ENCODE results near the gene SLC26A2. TPM values are rescaled to one million over a fixed set of nuclear protein-coding genes. Genes with fewer than 3 reads are reported as not detected.

SLC26A2 gene
- total and polyA plus RNA-seq, 2 of the 8 experiments (the other 6 are each of a cell fraction or from before 2014, with no cell fraction given) = 3.7 to 11.4 TPM

DNA sequence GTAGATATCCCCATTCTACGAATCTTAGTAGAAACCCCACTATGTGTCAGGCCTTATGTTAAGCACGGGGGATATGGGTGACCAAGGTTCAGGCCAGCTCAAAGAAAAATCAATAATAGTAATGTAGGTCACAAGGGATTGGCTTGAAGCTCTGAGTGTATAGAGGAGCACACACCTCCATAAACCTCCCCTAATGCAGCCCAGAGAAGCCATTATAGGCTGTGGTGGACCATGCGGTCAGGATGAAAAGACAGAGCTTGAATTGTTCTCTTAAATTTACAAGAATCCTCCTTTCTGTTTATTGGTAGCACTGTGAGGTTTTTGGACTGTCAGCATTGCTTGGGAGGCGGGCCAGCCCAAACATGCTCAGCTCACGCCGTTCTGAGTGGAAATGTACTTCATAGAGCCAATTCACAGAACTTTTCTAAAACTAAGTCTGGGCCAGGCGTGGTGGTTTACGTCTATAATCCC is 25.1 kb upstream of the SLC26A2 start:
- Histone ChIP-seq H3K14ac (ENCODE audit: insufficient read length) (no peak overlapping the region), H3K56ac (replicated peaks; ENCODE audit: insufficient read length, low read depth, low read length) (no peak overlapping the region), H3K79me2 (ENCODE audit: control insufficient read depth in 1 of 2, insufficient read depth in 2 of 2, low read length in 2 of 2) (no peaks in the 10 kb centered on the region), H4K91ac (replicated peaks; ENCODE audit: insufficient read length, low read length) (no peak overlapping the region), H3K4me1 (replicated peaks in 1 of 4; ENCODE audit: control insufficient read depth in 3 of 4, insufficient read depth in 4 of 4, low read length in 3 of 4) (peaks cover 0 to 5% (median 1%) of the 10 kb centered on the region in 4 experiments; a peak in 1 of 7 replicates), H3K79me1 (ENCODE audit: low read depth, low read length) (no peaks in the 10 kb centered on the region), H2BK20ac (ENCODE audit: low read length) (no peak overlapping the region), H3K4ac (replicated peaks; ENCODE audit: insufficient read length, low read depth, low read length) (no peak overlapping the region), H3K23ac (ENCODE audit: insufficient read length) (no peak overlapping the region), H2AFZ (ENCODE audit: low read length) (no peak overlapping the region), H4K8ac (ENCODE audit: extremely low read depth, insufficient read depth, low read length) (no peak overlapping the region), H2BK5ac (ENCODE audit: low read depth, low read length) (no peak overlapping the region), H4K20me1 (replicated peaks in 1 of 2; ENCODE audit: control insufficient read depth in 1 of 2, insufficient read depth in 2 of 2, low read length in 2 of 2) (no peaks in the 10 kb centered on the region), H2BK15ac (ENCODE audit: low read length) (no peak overlapping the region), H3K9me3 (ENCODE audit: insufficient read depth in 2 of 2, low read depth in 1 of 2, low read length in 1 of 2) (no peaks in the 10 kb centered on the region), H3K18ac (ENCODE audit: extremely low read depth, low read length) (no peak overlapping the region), H2BK12ac (ENCODE audit: low read depth, low read length) (no peak overlapping the region), H3K27me3 (replicated peaks in 1 of 4; ENCODE audit: control insufficient read depth in 3 of 4, extremely low read depth in 1 of 4, insufficient read depth in 3 of 4, low read length in 3 of 4) (no peaks in the 10 kb centered on the region; a peak in 2 of 7 replicates), H3K9ac (replicated peaks in 1 of 4; ENCODE audit: extremely low read depth in 1 of 4, low read depth in 3 of 4, low read length in 3 of 4) (no peak overlapping the region), H3K4me3 (ENCODE audit: extremely low read depth in 1 of 4, insufficient read depth in 2 of 4, low read depth in 3 of 4, low read length in 4 of 4) (no peak overlapping the region), H3K23me2 (ENCODE audit: low read depth, low read length) (no peaks in the 10 kb centered on the region), H3K36me3 (ENCODE audit: control insufficient read depth in 2 of 4, insufficient read depth in 4 of 4, low read length in 3 of 4) (no peaks in the 10 kb centered on the region), H4K5ac (ENCODE audit: insufficient read length, low read depth, low read length) (no peak overlapping the region), H2AK5ac (ENCODE audit: low read depth, low read length) (no peak overlapping the region), H3K4me2 (ENCODE audit: insufficient read depth in 1 of 2, low read depth in 2 of 2, low read length in 2 of 2) (no peak overlapping the region), H2BK120ac (replicated peaks; ENCODE audit: low read depth, low read length) (no peak overlapping the region), H3K27ac (ENCODE audit: low read depth, low read length) (no peak overlapping the region)
- FAIRE-seq (no peak), DNase-seq (ENCODE audit: low read depth in 1 of 2, low spot score in 2 of 2) (no peak)
- ChIA-PET CTCF (ENCODE audit: partially characterized antibody) (interaction anchor here (0.6 to 6.4 kb wide), 19 partner anchors 8 to 102 kb away, joined by 3 to 80 read pairs (median 4); partner anchors contain the start of gene SLC26A2), POLR2A (ENCODE audit: partially characterized antibody) (interaction anchor here (0.6 kb wide), 1 partner anchor 1791 kb away, joined by 4 read pairs; no protein-coding TSS in a partner anchor)
- TF ChIP-seq RFX5 (IDR thresholded peaks at IDR 0.05; ENCODE audit: borderline replicate concordance, low read depth, low read length) (no peak), SP1 (IDR thresholded peaks at IDR 0.05; ENCODE audit: low read depth, low read length) (no peak), RNF2 (IDR thresholded peaks at IDR 0.05; ENCODE audit: borderline replicate concordance, low read depth, low read length, missing control alignments, poor library complexity, severe bottlenecking) (no peak)
- TF ChIP-seq, protein P1, sequence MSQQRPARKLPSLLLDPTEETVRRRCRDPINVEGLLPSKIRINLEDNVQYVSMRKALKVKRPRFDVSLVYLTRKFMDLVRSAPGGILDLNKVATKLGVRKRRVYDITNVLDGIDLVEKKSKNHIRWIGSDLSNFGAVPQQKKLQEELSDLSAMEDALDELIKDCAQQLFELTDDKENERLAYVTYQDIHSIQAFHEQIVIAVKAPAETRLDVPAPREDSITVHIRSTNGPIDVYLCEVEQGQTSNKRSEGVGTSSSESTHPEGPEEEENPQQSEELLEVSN (IDR thresholded peaks at IDR 0.05) = no peak
- TF ChIP-seq, protein P2, sequence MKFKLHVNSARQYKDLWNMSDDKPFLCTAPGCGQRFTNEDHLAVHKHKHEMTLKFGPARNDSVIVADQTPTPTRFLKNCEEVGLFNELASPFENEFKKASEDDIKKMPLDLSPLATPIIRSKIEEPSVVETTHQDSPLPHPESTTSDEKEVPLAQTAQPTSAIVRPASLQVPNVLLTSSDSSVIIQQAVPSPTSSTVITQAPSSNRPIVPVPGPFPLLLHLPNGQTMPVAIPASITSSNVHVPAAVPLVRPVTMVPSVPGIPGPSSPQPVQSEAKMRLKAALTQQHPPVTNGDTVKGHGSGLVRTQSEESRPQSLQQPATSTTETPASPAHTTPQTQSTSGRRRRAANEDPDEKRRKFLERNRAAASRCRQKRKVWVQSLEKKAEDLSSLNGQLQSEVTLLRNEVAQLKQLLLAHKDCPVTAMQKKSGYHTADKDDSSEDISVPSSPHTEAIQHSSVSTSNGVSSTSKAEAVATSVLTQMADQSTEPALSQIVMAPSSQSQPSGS (IDR thresholded peaks at IDR 0.05; ENCODE audit: low read length) = no peak
- 84% methylated on average over 8 of the region's 8 CpGs; no CpG with 5 or more reads in 1 of the 2 experiments for WGBS, 2 experiments (ENCODE audit: extremely low coverage in 1 of 2, insufficient coverage in 1 of 2, insufficient read length in 1 of 2, insufficient replicate concordance in 2 of 2, low coverage in 1 of 2, low lambda C conversion rate in 2 of 2, missing lambda C conversion rate in 1 of 2)
